ENCODE data around the gene ACADS.
A peak's percentile ranks its signal among the peaks of the same experiment; 100 is the strongest.

The ACADS gene

GRCh38 chr12:120739821-120740613 is 14.4 kb downstream of the ACADS start:
- DNase-seq (ENCODE audit: low spot score) = peak; percentile 30
- TF ChIP-seq, protein P1, sequence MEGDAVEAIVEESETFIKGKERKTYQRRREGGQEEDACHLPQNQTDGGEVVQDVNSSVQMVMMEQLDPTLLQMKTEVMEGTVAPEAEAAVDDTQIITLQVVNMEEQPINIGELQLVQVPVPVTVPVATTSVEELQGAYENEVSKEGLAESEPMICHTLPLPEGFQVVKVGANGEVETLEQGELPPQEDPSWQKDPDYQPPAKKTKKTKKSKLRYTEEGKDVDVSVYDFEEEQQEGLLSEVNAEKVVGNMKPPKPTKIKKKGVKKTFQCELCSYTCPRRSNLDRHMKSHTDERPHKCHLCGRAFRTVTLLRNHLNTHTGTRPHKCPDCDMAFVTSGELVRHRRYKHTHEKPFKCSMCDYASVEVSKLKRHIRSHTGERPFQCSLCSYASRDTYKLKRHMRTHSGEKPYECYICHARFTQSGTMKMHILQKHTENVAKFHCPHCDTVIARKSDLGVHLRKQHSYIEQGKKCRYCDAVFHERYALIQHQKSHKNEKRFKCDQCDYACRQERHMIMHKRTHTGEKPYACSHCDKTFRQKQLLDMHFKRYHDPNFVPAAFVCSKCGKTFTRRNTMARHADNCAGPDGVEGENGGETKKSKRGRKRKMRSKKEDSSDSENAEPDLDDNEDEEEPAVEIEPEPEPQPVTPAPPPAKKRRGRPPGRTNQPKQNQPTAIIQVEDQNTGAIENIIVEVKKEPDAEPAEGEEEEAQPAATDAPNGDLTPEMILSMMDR (IDR thresholded peaks at IDR 0.05; ENCODE audit: borderline replicate concordance, control extremely low read depth, extremely low read depth, insufficient read depth, missing control alignments) = no peak
- in situ Hi-C loops (cut with MboI; ENCODE audit: low sequenced_read_pairs, unreplicated experiment) = no loop called here

GRCh38 chr12:120740871-120741270 is 15.2 kb downstream of the ACADS start:
- TF ChIP-seq, protein P1 (IDR thresholded peaks at IDR 0.05; ENCODE audit: borderline replicate concordance, control extremely low read depth, extremely low read depth, insufficient read depth, missing control alignments) = no peak
- in situ Hi-C loops (cut with MboI; ENCODE audit: low sequenced_read_pairs, unreplicated experiment) = no loop called here
- DNase-seq (ENCODE audit: low spot score) = peak; percentile 24

- TF ChIP-seq, protein P1 (IDR thresholded peaks at IDR 0.05; ENCODE audit: borderline replicate concordance, control extremely low read depth, extremely low read depth, insufficient read depth, missing control alignments) = no peak
- in situ Hi-C loops (cut with MboI; ENCODE audit: low sequenced_read_pairs, unreplicated experiment) = no loop called here
- peak; percentile 35 for DNase-seq (ENCODE audit: low spot score)
Observed at GRCh38 chr12:120741476-120742421, 16.1 kb downstream of the ACADS start.

- in situ Hi-C loops (cut with MboI; ENCODE audit: low sequenced_read_pairs, unreplicated experiment) = no loop called here
- TF ChIP-seq, protein P1 (IDR thresholded peaks at IDR 0.05; ENCODE audit: borderline replicate concordance, control extremely low read depth, extremely low read depth, insufficient read depth, missing control alignments) = no peak
- no peak for DNase-seq (ENCODE audit: low spot score)
Observed at GRCh38 chr12:120744922-120745493, 19.4 kb downstream of the ACADS start.

DNA sequence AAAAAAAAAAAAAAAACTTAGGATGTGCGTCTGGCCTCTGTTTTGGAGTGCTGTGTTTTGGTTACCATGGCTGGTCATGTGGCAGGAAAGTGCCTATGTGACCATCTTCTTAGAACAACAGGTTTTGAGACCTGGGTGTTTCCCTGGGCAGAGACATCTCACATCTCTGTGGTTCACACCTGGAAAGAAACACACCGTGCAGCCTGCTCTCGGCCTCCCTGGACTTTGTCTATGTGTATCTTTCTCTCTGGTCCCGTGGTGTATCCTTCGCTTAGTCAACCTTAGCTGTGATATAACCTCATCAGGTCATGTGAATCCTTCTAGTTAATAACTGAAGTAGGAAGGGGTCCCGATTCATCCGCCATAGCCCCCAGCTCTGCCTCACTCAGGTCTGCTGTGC is 22.6 kb downstream of the ACADS start:
- TF ChIP-seq, protein P1 (IDR thresholded peaks at IDR 0.05; ENCODE audit: borderline replicate concordance, control extremely low read depth, extremely low read depth, insufficient read depth, missing control alignments) = no peak
- no peak for DNase-seq (ENCODE audit: low spot score)
- in situ Hi-C loops (cut with MboI; ENCODE audit: low sequenced_read_pairs, unreplicated experiment) = no loop called here

DNA sequence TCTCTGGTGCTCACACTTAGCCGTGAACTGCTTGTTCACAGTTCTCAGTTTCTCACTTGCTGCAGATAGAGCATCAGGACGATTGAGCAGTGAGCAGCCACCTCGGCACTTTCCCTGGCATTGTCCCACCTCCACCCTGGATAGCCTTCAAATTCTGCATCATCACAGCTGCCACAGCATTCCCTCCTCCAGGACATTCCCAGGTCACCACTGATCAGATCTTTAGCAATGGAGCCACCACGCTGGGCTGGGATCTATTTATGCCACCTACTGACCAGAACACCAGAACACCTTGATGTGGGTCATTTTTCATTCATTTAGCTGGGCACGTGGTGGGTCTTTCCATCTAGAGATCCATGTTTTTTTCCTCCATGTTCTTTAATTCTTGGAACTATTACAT is 23.6 kb downstream of the ACADS start:
- no peak for DNase-seq (ENCODE audit: low spot score)
- in situ Hi-C loops (cut with MboI; ENCODE audit: low sequenced_read_pairs, unreplicated experiment) = no loop called here
- TF ChIP-seq, protein P1 (IDR thresholded peaks at IDR 0.05; ENCODE audit: borderline replicate concordance, control extremely low read depth, extremely low read depth, insufficient read depth, missing control alignments) = no peak

Data from GM13976 (cell line).